ENCODE data around the gene FANK1.

DNA sequence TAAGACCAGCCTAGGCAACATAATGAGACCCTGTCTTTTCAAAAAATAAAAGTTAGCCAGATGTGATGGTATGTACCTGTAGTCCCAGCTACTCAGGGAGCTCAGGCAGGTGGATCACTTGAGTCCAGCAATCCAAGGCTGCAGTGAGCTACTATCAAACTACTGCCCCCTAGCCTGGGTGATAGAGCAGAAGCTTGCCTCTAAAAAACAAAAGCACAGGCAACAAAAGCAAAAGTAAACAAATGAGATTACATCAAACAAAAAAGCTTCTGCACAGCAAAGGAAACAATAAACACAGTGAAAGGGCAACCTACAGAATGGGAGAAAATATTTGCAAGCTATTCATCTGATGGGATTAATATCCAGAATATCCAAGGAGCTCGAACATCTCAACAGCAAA is 65.4 kb downstream of the FANK1 start:
- TF ChIP-seq EZH2 (IDR thresholded peaks at IDR 0.05; ENCODE audit: borderline replicate concordance, insufficient read depth, low read length, poor library complexity, severe bottlenecking), result no peak
- no peak for TF ChIP-seq CTCF (IDR thresholded peaks at IDR 0.05; ENCODE audit: poor library complexity, severe bottlenecking)
- TF ChIP-seq SMC3 (conservative IDR thresholded peaks at IDR 0.05; ENCODE audit: poor library complexity), result no peak
- no peak for TF ChIP-seq POLR2AphosphoS5 (IDR thresholded peaks at IDR 0.05)
- no peak for TF ChIP-seq TAF1 (IDR thresholded peaks at IDR 0.05; ENCODE audit: low read depth)
- TF ChIP-seq EP300 (conservative IDR thresholded peaks at IDR 0.05; ENCODE audit: poor library complexity, severe bottlenecking), result no peak
- TF ChIP-seq REST (IDR thresholded peaks at IDR 0.05; ENCODE audit: borderline replicate concordance), result no peak
- TF ChIP-seq RAD21 (conservative IDR thresholded peaks at IDR 0.05), result no peak

Data from neural cell (in vitro differentiated cells).